Suprapubic skin (tissue), 4 donors: Measurements from ENCODE around the gene MRGPRG.

Experiments used
- POLR2A ChIP-seq, 2 donors: fragments of 450-650 bp; IDR thresholded peaks; one replicate each; pipeline ENCODE4 v1.6.1; 2017; ENCODE audit warnings: antibody characterized with exemption in 2 of 2, mild to moderate bottlenecking in 2 of 2, moderate library complexity in 2 of 2
- POLR2AphosphoS5 ChIP-seq, 3 donors: sonication (generic); formaldehyde crosslinking; IDR thresholded peaks; one replicate each; pipeline ENCODE4 v1.6.1; 2017; ENCODE audit warnings: antibody characterized with exemption in 3 of 3
- TF ChIP-seq, protein P1 (sequence below), 2 donors: fragments of 200-600 bp in 1 of 2; fragments of 450-650 bp in 1 of 2; sonication (generic) in 1 of 2; IDR thresholded peaks; one replicate each; pipeline ENCODE4 v1.5.1; 2016 to 2019; ENCODE audit warnings: antibody characterized with exemption in 2 of 2, mild to moderate bottlenecking in 1 of 2, moderate library complexity in 1 of 2

DNA sequence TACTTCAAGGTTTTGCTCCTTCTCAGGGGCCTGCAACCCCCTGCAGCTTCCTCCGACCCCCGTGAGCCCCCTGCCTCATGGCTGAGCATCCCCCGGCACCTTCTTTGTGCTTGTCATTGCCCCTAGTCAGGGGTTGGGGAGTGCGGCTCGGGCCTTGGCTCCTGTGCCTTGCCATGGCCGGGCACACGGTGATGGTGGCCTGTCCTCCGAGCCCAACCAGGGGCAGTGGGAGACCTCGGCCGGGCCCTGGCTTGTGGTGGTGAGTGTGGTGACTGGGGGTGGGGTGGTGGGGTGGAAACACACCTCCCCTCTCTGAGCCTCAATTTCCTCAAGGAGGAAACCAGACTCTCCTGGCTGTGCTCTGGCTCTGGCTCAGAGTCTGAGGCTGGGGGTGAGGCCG, 1.5 kb upstream of the MRGPRG start:
- TF ChIP-seq, protein P1, sequence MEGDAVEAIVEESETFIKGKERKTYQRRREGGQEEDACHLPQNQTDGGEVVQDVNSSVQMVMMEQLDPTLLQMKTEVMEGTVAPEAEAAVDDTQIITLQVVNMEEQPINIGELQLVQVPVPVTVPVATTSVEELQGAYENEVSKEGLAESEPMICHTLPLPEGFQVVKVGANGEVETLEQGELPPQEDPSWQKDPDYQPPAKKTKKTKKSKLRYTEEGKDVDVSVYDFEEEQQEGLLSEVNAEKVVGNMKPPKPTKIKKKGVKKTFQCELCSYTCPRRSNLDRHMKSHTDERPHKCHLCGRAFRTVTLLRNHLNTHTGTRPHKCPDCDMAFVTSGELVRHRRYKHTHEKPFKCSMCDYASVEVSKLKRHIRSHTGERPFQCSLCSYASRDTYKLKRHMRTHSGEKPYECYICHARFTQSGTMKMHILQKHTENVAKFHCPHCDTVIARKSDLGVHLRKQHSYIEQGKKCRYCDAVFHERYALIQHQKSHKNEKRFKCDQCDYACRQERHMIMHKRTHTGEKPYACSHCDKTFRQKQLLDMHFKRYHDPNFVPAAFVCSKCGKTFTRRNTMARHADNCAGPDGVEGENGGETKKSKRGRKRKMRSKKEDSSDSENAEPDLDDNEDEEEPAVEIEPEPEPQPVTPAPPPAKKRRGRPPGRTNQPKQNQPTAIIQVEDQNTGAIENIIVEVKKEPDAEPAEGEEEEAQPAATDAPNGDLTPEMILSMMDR (IDR thresholded peaks at IDR 0.05): no peak
- TF ChIP-seq POLR2A (IDR thresholded peaks at IDR 0.05) (no peak), POLR2AphosphoS5 (IDR thresholded peaks at IDR 0.05) (no peak)
